ENCODE results near the gene CHST14. TPM values are rescaled to one million over a fixed set of nuclear protein-coding genes. Genes with fewer than 3 reads are reported as not detected.

The CHST14 gene
- total and polyA plus RNA-seq, 2 of the 8 experiments (the other 6 are each of a cell fraction or from before 2014, with no cell fraction given) = 13.4 to 20.3 TPM

DNA sequence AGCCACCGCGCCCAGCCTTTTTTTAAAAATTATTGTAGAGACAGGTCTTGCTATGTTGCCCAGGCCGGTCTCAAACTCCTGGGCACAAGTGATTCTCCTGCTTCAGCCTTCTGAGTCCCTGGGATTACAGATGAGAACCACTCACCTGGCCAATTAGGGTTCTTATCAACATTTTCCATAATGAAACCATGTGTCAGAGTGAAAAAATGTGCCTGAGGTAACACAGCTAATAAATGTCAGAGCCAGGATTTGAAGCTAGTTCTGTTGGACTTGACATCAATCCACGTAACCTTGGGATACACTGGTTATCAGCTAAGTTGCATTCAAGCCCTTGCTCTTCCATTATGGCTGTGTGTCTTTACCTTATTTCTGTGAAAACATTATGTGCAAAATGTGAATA, 29.1 kb downstream of the CHST14 start (continued):
- no peak for TF ChIP-seq CHD1 (IDR thresholded peaks at IDR 0.05; ENCODE audit: low read depth, low read length)
